ENCODE data around the gene SLC1A2.

SLC1A2 gene

GRCh38 chr11:35259529-35259928 lies 159.8 kb downstream of the SLC1A2 start:
- TF ChIP-seq, protein P1, sequence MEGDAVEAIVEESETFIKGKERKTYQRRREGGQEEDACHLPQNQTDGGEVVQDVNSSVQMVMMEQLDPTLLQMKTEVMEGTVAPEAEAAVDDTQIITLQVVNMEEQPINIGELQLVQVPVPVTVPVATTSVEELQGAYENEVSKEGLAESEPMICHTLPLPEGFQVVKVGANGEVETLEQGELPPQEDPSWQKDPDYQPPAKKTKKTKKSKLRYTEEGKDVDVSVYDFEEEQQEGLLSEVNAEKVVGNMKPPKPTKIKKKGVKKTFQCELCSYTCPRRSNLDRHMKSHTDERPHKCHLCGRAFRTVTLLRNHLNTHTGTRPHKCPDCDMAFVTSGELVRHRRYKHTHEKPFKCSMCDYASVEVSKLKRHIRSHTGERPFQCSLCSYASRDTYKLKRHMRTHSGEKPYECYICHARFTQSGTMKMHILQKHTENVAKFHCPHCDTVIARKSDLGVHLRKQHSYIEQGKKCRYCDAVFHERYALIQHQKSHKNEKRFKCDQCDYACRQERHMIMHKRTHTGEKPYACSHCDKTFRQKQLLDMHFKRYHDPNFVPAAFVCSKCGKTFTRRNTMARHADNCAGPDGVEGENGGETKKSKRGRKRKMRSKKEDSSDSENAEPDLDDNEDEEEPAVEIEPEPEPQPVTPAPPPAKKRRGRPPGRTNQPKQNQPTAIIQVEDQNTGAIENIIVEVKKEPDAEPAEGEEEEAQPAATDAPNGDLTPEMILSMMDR (conservative IDR thresholded peaks at IDR 0.05; ENCODE audit: low read depth, low read length), result no peak
- H3K4me3 ChIP-seq (ENCODE audit: low read length), result no peak overlapping the region
- no peak for DNase-seq (ENCODE audit: low read depth)

DNA sequence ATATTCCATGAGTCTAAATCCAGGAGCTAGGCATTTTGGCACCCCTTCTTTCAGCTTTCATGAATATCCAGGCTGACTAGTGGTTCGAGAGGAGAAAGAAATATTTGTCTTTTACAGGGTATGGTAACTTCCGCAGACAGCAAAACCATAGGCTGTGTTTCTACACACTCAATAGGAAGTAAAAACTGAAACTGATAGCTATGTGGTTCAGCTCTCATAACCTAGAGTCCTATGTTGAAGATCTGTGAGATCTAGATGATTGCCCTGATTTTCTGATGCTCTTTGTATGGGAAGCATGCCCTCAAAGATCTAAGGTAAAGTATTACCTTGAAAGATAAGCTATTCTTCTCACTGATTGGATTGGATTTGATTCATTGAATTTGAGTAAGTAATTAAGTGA lies 162.1 kb downstream of the SLC1A2 start:
- TF ChIP-seq, protein P1 (conservative IDR thresholded peaks at IDR 0.05; ENCODE audit: low read depth, low read length), result no peak
- DNase-seq (ENCODE audit: low read depth), result no peak
- H3K4me3 ChIP-seq (ENCODE audit: low read length), result no peak overlapping the region

DNA sequence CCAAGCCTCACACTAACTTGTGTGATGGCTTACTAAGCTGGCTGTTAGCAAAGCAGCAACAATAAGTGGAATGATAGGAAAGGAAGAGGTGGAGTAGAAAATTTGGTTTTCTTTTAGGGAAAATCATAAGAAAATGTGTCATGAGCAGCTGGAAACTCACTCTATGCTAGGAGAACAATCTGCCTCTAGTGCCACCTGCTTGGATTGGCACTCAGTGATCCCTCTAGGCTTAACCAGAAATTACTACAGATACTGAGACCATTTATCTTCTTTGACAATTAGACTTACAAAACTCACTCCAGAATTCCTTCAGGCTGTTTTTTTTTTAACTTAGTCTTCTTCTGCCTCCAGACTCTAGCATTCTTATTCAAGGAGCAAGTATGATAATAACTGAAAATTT lies 163.1 kb downstream of the SLC1A2 start:
- H3K4me3 ChIP-seq (ENCODE audit: low read length), result no peak overlapping the region
- TF ChIP-seq, protein P1 (conservative IDR thresholded peaks at IDR 0.05; ENCODE audit: low read depth, low read length), result no peak
- DNase-seq (ENCODE audit: low read depth), result no peak

DNA sequence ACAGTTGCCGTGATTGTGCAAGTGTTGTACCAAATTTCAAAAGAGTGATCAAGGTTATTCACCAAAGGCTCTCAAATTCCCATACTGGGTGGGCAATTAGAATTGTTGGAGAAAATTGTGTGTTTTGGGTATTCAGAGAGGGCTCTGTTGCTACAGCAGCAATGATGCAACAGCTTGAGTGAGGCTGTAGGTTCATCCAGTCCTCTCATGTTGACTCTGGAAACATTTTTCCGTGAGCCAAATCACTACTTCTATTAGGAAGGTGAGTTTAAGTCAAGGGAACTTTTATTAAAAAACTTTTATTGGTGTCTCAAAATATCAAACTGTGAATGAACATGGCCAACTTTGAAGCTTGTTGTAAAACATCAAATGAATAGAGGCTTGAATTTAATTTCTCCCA lies 163.8 kb downstream of the SLC1A2 start:
- no peak overlapping the region for H3K4me3 ChIP-seq (ENCODE audit: low read length)
- TF ChIP-seq, protein P1 (conservative IDR thresholded peaks at IDR 0.05; ENCODE audit: low read depth, low read length), result no peak
- no peak for DNase-seq (ENCODE audit: low read depth)

GRCh38 chr11:35253237-35253636 lies 166.1 kb downstream of the SLC1A2 start:
- TF ChIP-seq, protein P1 (conservative IDR thresholded peaks at IDR 0.05; ENCODE audit: low read depth, low read length), result no peak

GRCh38 chr11:35250621-35251020 lies 168.7 kb downstream of the SLC1A2 start:
- H3K4me3 ChIP-seq (ENCODE audit: low read length), result no peak overlapping the region
- no peak for DNase-seq (ENCODE audit: low read depth)
- TF ChIP-seq, protein P1 (conservative IDR thresholded peaks at IDR 0.05; ENCODE audit: low read depth, low read length), result no peak

More at GRCh38 chr11:35253237-35253636, 166.1 kb downstream of the SLC1A2 start:
- no peak for DNase-seq (ENCODE audit: low read depth)
- H3K4me3 ChIP-seq (ENCODE audit: low read length), result no peak overlapping the region

- DNase-seq (ENCODE audit: low read depth), result no peak
- TF ChIP-seq, protein P1 (conservative IDR thresholded peaks at IDR 0.05; ENCODE audit: low read depth, low read length), result no peak
- no peak overlapping the region for H3K4me3 ChIP-seq (ENCODE audit: low read length)
These were observed 169.2 kb downstream of the SLC1A2 start for GRCh38 chr11:35250192-35250591.
